ENCODE data around the gene SLC52A3. TPM values are rescaled to one million over a fixed set of nuclear protein-coding genes. Genes with fewer than 3 reads are reported as not detected.

SLC52A3 gene
- total and polyA plus RNA-seq, 9 of the 15 experiments (the other 6 are each of a cell fraction or from before 2014, with no cell fraction given) = 0.06 to 0.60 (median 0.11) TPM

DNA sequence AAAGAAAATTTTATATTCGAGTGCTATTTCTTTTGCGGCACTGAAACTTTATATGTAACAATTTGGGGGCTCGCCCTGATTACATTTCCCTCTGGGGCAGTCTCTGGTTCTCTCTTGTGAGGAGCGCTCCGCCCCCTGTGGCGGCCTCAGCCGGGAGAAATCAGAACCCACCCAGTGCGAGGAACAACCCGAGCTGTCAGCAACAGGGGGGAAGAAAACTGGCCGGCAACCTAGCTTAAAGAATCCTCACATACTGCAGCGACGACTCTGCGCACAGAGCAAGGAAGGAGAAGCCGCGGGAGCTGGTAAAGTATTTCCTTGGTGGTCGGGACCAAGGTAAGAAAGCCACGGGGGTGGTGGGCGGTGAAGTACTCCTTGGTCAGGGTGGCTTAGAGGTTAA, 23.9 kb upstream of the SLC52A3 start:
- no peak for FAIRE-seq
- Histone ChIP-seq H3K36me3 (ENCODE audit: control insufficient read depth, insufficient read depth, low read length) (no peaks in the 10 kb centered on the region), H3K27me3 (ENCODE audit: control insufficient read depth in 2 of 2, insufficient read depth in 2 of 2, low read length in 2 of 2) (no peaks in the 10 kb centered on the region), H3K4me1 (replicated peaks in 1 of 2; ENCODE audit: control insufficient read depth in 2 of 2, insufficient read depth in 2 of 2, low read length in 2 of 2) (no peaks in the 10 kb centered on the region; a peak in 1 of 5 replicates), H3K9me1 (ENCODE audit: control insufficient read depth, insufficient read depth, low read length) (no peaks in the 10 kb centered on the region), H3K9me3 (replicated peaks; ENCODE audit: control insufficient read depth, insufficient read depth, low read depth, low read length) (no peaks in the 10 kb centered on the region), H3K4me3 (no peak overlapping the region), H3K79me2 (ENCODE audit: control insufficient read depth, insufficient read depth, low read length) (no peaks in the 10 kb centered on the region), H3K4me2 (ENCODE audit: insufficient read depth, low read length) (no peak overlapping the region), H3K9ac (ENCODE audit: insufficient read depth in 1 of 2, low read depth in 2 of 2, low read length in 2 of 2) (no peak overlapping the region), H2AFZ (ENCODE audit: low read depth, low read length) (no peak overlapping the region), H3K27ac (ENCODE audit: extremely low read depth, low read depth, low read length) (no peak overlapping the region), H4K20me1 (replicated peaks; ENCODE audit: control insufficient read depth, insufficient read depth, low read length) (no peaks in the 10 kb centered on the region)
- no peak for DNase-seq (ENCODE audit: extremely low read depth in 1 of 4, low spot score in 3 of 4)
- POLR2A ChIA-PET = no interaction called here
- BruUV-seq (replicated peaks) = no TSS peak
- no peak for ATAC-seq
- intact Hi-C loops (cut with micrococcal nuclease) (no loop called here), in situ Hi-C loops (cut with MboI) (no loop called here)
- 15% methylated on average over 11 of the region's 18 CpGs for WGBS (ENCODE audit: insufficient coverage, low coverage, missing lambda C conversion rate)
- CTCF ChIA-PET (ENCODE audit: low intra/inter-chr PET ratio) = no interaction called here
- no peak for TF ChIP-seq ZC3H4 (CRISPR knock-in tag; IDR thresholded peaks at IDR 0.05; ENCODE audit: borderline replicate concordance)
- TF ChIP-seq CCNT2 (IDR thresholded peaks at IDR 0.05; ENCODE audit: borderline replicate concordance, extremely low read depth, insufficient read length, low read depth, low read length) = no peak
- TF ChIP-seq MTA1 (IDR thresholded peaks at IDR 0.05; ENCODE audit: borderline replicate concordance) = no peak
- TF ChIP-seq ZBTB2 (IDR thresholded peaks at IDR 0.05) = no peak
- no peak for TF ChIP-seq ZNF175 (CRISPR knock-in tag; IDR thresholded peaks at IDR 0.05; ENCODE audit: low read depth)
- no peak for TF ChIP-seq ZFP36 (IDR thresholded peaks at IDR 0.05; ENCODE audit: low read depth, low read length, partially characterized antibody)
- TF ChIP-seq, protein P1, sequence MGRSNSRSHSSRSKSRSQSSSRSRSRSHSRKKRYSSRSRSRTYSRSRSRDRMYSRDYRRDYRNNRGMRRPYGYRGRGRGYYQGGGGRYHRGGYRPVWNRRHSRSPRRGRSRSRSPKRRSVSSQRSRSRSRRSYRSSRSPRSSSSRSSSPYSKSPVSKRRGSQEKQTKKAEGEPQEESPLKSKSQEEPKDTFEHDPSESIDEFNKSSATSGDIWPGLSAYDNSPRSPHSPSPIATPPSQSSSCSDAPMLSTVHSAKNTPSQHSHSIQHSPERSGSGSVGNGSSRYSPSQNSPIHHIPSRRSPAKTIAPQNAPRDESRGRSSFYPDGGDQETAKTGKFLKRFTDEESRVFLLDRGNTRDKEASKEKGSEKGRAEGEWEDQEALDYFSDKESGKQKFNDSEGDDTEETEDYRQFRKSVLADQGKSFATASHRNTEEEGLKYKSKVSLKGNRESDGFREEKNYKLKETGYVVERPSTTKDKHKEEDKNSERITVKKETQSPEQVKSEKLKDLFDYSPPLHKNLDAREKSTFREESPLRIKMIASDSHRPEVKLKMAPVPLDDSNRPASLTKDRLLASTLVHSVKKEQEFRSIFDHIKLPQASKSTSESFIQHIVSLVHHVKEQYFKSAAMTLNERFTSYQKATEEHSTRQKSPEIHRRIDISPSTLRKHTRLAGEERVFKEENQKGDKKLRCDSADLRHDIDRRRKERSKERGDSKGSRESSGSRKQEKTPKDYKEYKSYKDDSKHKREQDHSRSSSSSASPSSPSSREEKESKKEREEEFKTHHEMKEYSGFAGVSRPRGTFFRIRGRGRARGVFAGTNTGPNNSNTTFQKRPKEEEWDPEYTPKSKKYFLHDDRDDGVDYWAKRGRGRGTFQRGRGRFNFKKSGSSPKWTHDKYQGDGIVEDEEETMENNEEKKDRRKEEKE (IDR thresholded peaks at IDR 0.05; ENCODE audit: borderline replicate concordance in 1 of 2, control insufficient read depth in 1 of 2, low read depth in 2 of 2, low read length in 1 of 2) = no peak
- no peak for TF ChIP-seq ZFP1 (CRISPR knock-in tag; IDR thresholded peaks at IDR 0.05)
- no peak for TF ChIP-seq ZNF41 (CRISPR knock-in tag; conservative IDR thresholded peaks at IDR 0.05)
- no peak for TF ChIP-seq ETS2 (tag; IDR thresholded peaks at IDR 0.05; ENCODE audit: borderline replicate concordance, poor library complexity, severe bottlenecking)
- TF ChIP-seq ZZZ3 (IDR thresholded peaks at IDR 0.05) = no peak
- TF ChIP-seq SMAD3 (CRISPR knock-in tag; conservative IDR thresholded peaks at IDR 0.05) = no peak
- no peak for TF ChIP-seq ZNF121 (CRISPR knock-in tag; conservative IDR thresholded peaks at IDR 0.05)
- no peak for TF ChIP-seq AFF1 (IDR thresholded peaks at IDR 0.05; ENCODE audit: low read depth in 1 of 2, partially characterized antibody in 2 of 2)

Data from K562 (cell line).